Measurements from ENCODE around the gene ZBTB16. TPM values are rescaled to one million over a fixed set of nuclear protein-coding genes. Genes with fewer than 3 reads are reported as not detected.

ZBTB16 gene
- polyA plus RNA-seq, 1 donor (not counting 4 experiments of a cell fraction or from before 2014, with no cell fraction given): 0.18 TPM

DNA sequence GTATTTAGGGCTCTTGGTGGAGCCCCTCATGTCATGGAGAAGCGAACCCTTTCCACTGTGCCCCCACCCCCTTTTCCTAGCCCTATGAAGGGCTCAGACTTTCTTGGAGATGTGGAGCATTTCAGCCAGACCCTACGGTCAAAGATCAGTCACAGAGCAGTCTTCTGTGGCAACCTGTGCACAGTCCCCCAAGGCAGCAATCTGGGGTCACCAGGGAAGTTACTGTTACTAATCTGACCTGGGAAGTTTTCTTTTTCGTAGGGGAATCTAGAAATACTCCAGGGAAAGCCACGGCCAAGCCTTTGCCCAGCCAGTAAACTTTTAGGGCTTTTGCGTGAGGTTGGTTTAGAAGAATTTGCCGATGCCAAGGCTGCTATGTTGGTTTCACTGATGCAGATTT is 50.6 kb downstream of the ZBTB16 start:
- no peak overlapping the region for H3K4me2 ChIP-seq (ENCODE audit: control insufficient read depth, extremely low read depth, insufficient read depth, low read depth, low read length)
- no peaks in the 10 kb centered on the region for H4K20me1 ChIP-seq (ENCODE audit: control insufficient read depth, extremely low read depth, insufficient read depth, low read length)
- TF ChIP-seq EZH2 (IDR thresholded peaks at IDR 0.05; ENCODE audit: low read length): no peak
- TF ChIP-seq, protein P1, sequence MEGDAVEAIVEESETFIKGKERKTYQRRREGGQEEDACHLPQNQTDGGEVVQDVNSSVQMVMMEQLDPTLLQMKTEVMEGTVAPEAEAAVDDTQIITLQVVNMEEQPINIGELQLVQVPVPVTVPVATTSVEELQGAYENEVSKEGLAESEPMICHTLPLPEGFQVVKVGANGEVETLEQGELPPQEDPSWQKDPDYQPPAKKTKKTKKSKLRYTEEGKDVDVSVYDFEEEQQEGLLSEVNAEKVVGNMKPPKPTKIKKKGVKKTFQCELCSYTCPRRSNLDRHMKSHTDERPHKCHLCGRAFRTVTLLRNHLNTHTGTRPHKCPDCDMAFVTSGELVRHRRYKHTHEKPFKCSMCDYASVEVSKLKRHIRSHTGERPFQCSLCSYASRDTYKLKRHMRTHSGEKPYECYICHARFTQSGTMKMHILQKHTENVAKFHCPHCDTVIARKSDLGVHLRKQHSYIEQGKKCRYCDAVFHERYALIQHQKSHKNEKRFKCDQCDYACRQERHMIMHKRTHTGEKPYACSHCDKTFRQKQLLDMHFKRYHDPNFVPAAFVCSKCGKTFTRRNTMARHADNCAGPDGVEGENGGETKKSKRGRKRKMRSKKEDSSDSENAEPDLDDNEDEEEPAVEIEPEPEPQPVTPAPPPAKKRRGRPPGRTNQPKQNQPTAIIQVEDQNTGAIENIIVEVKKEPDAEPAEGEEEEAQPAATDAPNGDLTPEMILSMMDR (optimal IDR thresholded peaks at IDR 0.05 in 1 of 3, IDR thresholded peaks at IDR 0.05 in 1 of 3, conservative IDR thresholded peaks at IDR 0.05 in 1 of 3; ENCODE audit: extremely low read depth in 1 of 3, insufficient read depth in 2 of 3, low read length in 3 of 3): no peak
- no peaks in the 10 kb centered on the region for H3K4me1 ChIP-seq (ENCODE audit: control insufficient read depth, extremely low read depth, insufficient read depth, low read length)
- H3K9me3 ChIP-seq (ENCODE audit: control insufficient read depth, low read depth, low read length): no peaks in the 10 kb centered on the region
- no peak overlapping the region for H3K4me3 ChIP-seq (ENCODE audit: control insufficient read depth in 2 of 3, extremely low read depth in 1 of 3, insufficient read depth in 2 of 3, low read depth in 1 of 3, low read length in 3 of 3)
- no peak overlapping the region for H2AFZ ChIP-seq (ENCODE audit: control insufficient read depth, low read length)
- H3K9me1 ChIP-seq (ENCODE audit: control insufficient read depth, extremely low read depth, insufficient read depth, low read length): no peaks in the 10 kb centered on the region
- no peak overlapping the region for H3K9ac ChIP-seq (ENCODE audit: control insufficient read depth, extremely low read depth, insufficient read depth, low read length)
- no peak for DNase-seq (ENCODE audit: low read depth, low spot score)
- peaks cover 22% of the 10 kb centered on the region for H3K27me3 ChIP-seq (ENCODE audit: control insufficient read depth, extremely low read depth, insufficient read depth, low read length)
- H3K36me3 ChIP-seq (ENCODE audit: control insufficient read depth in 2 of 2, extremely low read depth in 1 of 2, insufficient read depth in 2 of 2, low read length in 2 of 2): no peaks in the 10 kb centered on the region
- no peaks in the 10 kb centered on the region for H3K79me2 ChIP-seq (ENCODE audit: control insufficient read depth, insufficient read depth, low read length)
- dilution Hi-C loops (cut with MboI; ENCODE audit: extremely low pct_ligation_motif_present, low sequenced_read_pairs): no loop called here
- no peak overlapping the region for H3K27ac ChIP-seq (ENCODE audit: control insufficient read depth, insufficient read depth, low read length)
- FAIRE-seq: no peak

DNA sequence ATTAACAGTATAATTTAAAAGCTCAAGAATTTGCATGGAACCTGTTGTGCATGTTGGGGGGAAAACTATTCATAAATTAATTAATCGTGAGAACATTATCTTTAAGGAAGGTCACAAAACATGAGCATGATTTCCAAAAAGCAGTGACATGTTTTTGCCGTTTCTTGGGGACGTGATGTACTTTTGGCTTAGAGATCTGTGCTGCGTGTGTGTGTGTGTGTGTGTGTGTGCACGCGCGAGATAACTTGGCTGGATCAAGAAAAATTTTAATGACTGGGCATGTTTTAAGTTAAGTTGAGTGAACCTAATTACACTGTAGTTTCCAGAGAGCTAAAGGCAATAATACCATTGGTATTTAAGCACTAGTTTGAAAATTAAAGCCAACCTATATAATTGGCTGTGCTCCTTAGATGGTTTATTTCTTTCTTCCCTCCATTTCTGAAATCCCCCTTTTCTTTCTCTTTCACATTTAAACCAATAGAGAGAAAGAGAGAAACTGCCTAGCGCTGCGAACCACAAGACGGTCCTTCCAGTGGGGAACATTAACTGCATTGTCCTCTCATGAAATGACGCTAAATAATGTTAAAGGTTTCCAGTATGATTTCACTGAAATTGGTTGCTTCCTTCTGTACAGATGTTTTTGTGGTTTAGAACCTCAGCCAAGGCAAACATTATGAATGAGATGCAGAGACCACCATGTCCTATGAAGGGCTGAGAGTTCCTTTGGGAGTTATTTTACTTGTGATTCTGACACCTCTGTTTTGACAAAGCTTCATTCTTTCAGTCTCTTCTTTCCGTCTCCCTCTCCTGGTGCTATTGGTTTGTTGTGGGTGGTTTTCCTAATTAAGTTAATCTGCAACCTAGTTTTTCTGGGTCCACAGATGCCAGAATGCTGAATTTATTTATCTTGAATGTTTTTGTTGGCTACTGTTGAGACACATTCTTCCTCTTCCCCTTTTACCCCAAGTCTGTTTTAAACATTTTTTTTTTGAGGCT is 51.7 kb downstream of the ZBTB16 start:
- dilution Hi-C loops (cut with MboI; ENCODE audit: extremely low pct_ligation_motif_present, low sequenced_read_pairs): no loop called here
- DNase-seq (ENCODE audit: low read depth, low spot score) (no peak), FAIRE-seq (no peak)
- Histone ChIP-seq H3K4me1 (ENCODE audit: control insufficient read depth, extremely low read depth, insufficient read depth, low read length) (no peaks in the 10 kb centered on the region), H4K20me1 (ENCODE audit: control insufficient read depth, extremely low read depth, insufficient read depth, low read length) (no peaks in the 10 kb centered on the region), H3K9ac (ENCODE audit: control insufficient read depth, extremely low read depth, insufficient read depth, low read length) (no peak overlapping the region), H3K79me2 (ENCODE audit: control insufficient read depth, insufficient read depth, low read length) (no peaks in the 10 kb centered on the region), H3K9me3 (ENCODE audit: control insufficient read depth, low read depth, low read length) (no peaks in the 10 kb centered on the region), H3K27ac (ENCODE audit: control insufficient read depth, insufficient read depth, low read length) (no peak overlapping the region), H3K4me3 (ENCODE audit: control insufficient read depth in 2 of 3, extremely low read depth in 1 of 3, insufficient read depth in 2 of 3, low read depth in 1 of 3, low read length in 3 of 3) (no peak overlapping the region), H2AFZ (ENCODE audit: control insufficient read depth, low read length) (no peak overlapping the region), H3K36me3 (ENCODE audit: control insufficient read depth in 2 of 2, extremely low read depth in 1 of 2, insufficient read depth in 2 of 2, low read length in 2 of 2) (no peaks in the 10 kb centered on the region), H3K4me2 (ENCODE audit: control insufficient read depth, extremely low read depth, insufficient read depth, low read depth, low read length) (no peak overlapping the region), H3K9me1 (ENCODE audit: control insufficient read depth, extremely low read depth, insufficient read depth, low read length) (no peaks in the 10 kb centered on the region), H3K27me3 (ENCODE audit: control insufficient read depth, extremely low read depth, insufficient read depth, low read length) (peaks cover 29% of the 10 kb centered on the region)
- TF ChIP-seq, protein P1 (optimal IDR thresholded peaks at IDR 0.05 in 1 of 3, IDR thresholded peaks at IDR 0.05 in 1 of 3, conservative IDR thresholded peaks at IDR 0.05 in 1 of 3; ENCODE audit: extremely low read depth in 1 of 3, insufficient read depth in 2 of 3, low read length in 3 of 3): no peak
- peak; percentile 11 for TF ChIP-seq EZH2 (IDR thresholded peaks at IDR 0.05; ENCODE audit: low read length)
